Measurements from ENCODE around the gene SF3B5. TPM values are rescaled to one million over a fixed set of nuclear protein-coding genes. Genes with fewer than 3 reads are reported as not detected.
"Not testable (repeated sequence)": the region's sequence is repeated elsewhere in the genome, so short reads cannot be mapped to it uniquely, and the experiment has no call there.

SF3B5 gene
- total RNA-seq, 1 donor from 2014 or later = 123 TPM

GRCh38 chr6:144140867-144141266 is 45.5 kb upstream of the SF3B5 start:
- Histone ChIP-seq H3K4me3 (no peak overlapping the region), H3K9me3 (no peaks in the 10 kb centered on the region), H3K27ac (no peak overlapping the region), H3K27me3 (no peaks in the 10 kb centered on the region), H3K4me1 (no peaks in the 10 kb centered on the region), H3K36me3 (no peaks in the 10 kb centered on the region)
- intact Hi-C loops (cut with DNase I) = no loop called here
- no peak for TF ChIP-seq CTCF (IDR thresholded peaks at IDR 0.05)
- DNase-seq (ENCODE audit: low spot score in 2 of 2) = no peak

- Histone ChIP-seq H3K27ac (no peak overlapping the region), H3K9me3 (no peaks in the 10 kb centered on the region)
- TF ChIP-seq CTCF (IDR thresholded peaks at IDR 0.05) = no peak
These were observed 44.4 kb upstream of the SF3B5 start for GRCh38 chr6:144139817-144140216.

GRCh38 chr6:144138542-144138941 is 43.2 kb upstream of the SF3B5 start:
- Histone ChIP-seq H3K4me3 (no peak overlapping the region), H3K27me3 (no peaks in the 10 kb centered on the region), H3K27ac (no peak overlapping the region), H3K4me1 (no peaks in the 10 kb centered on the region), H3K9me3 (no peaks in the 10 kb centered on the region), H3K36me3 (no peaks in the 10 kb centered on the region)
- DNase-seq (ENCODE audit: low spot score in 2 of 2) = no peak
- intact Hi-C loops (cut with DNase I) = no loop called here
- no peak for TF ChIP-seq CTCF (IDR thresholded peaks at IDR 0.05)

More at GRCh38 chr6:144139817-144140216, 44.4 kb upstream of the SF3B5 start:
- H3K4me1 ChIP-seq = no peaks in the 10 kb centered on the region
- intact Hi-C loops (cut with DNase I) = no loop called here
- H3K36me3 ChIP-seq = no peaks in the 10 kb centered on the region
- no peak overlapping the region for H3K4me3 ChIP-seq
- no peak for DNase-seq (ENCODE audit: low spot score in 2 of 2)
- H3K27me3 ChIP-seq = no peaks in the 10 kb centered on the region

- intact Hi-C loops (cut with DNase I) = no loop called here
- no peak overlapping the region for H3K27ac ChIP-seq
- no peak overlapping the region for H3K4me3 ChIP-seq
- no peak for DNase-seq (ENCODE audit: low spot score in 2 of 2)
- TF ChIP-seq CTCF (IDR thresholded peaks at IDR 0.05) = no peak
- no peaks in the 10 kb centered on the region for H3K27me3 ChIP-seq
- peaks cover 0 to 2% of the 10 kb centered on the region in 2 donors for H3K4me1 ChIP-seq
- H3K36me3 ChIP-seq = no peaks in the 10 kb centered on the region
- H3K9me3 ChIP-seq = no peaks in the 10 kb centered on the region
These were observed 39.4 kb upstream of the SF3B5 start for GRCh38 chr6:144134737-144135136.

GRCh38 chr6:144134176-144134575 is 38.8 kb upstream of the SF3B5 start:
- intact Hi-C loops (cut with DNase I) = no loop called here
- Histone ChIP-seq H3K4me1 (peaks cover 0 to 2% of the 10 kb centered on the region in 2 donors), H3K36me3 (no peaks in the 10 kb centered on the region), H3K4me3 (no peak overlapping the region), H3K9me3 (no peaks in the 10 kb centered on the region), H3K27ac (no peak overlapping the region), H3K27me3 (no peaks in the 10 kb centered on the region)
- no peak for DNase-seq (ENCODE audit: low spot score in 2 of 2)
- TF ChIP-seq CTCF (IDR thresholded peaks at IDR 0.05) = no peak

- H3K27ac ChIP-seq = no peak overlapping the region
- intact Hi-C loops (cut with DNase I) = loop anchor here (1.0 kb wide), 1 partner anchor 15 kb away; no protein-coding TSS in a partner anchor
- TF ChIP-seq CTCF (IDR thresholded peaks at IDR 0.05) = no peak
- H3K4me1 ChIP-seq = peaks cover 0 to 2% of the 10 kb centered on the region in 2 donors
- DNase-seq (ENCODE audit: low spot score in 2 of 2) = no peak
- H3K36me3 ChIP-seq = no peaks in the 10 kb centered on the region
- H3K4me3 ChIP-seq = no peak overlapping the region
- H3K27me3 ChIP-seq = no peaks in the 10 kb centered on the region
- no peaks in the 10 kb centered on the region for H3K9me3 ChIP-seq
These were observed 38.0 kb upstream of the SF3B5 start for GRCh38 chr6:144133225-144133821.

GRCh38 chr6:144132167-144132690 is 36.9 kb upstream of the SF3B5 start:
- H3K4me1 ChIP-seq; H3K36me3 ChIP-seq; H3K9me3 ChIP-seq; H3K4me3 ChIP-seq; H3K27me3 ChIP-seq; intact Hi-C loops (cut with DNase I); H3K27ac ChIP-seq; DNase-seq (ENCODE audit: low spot score in 2 of 2): not testable (repeated sequence)
